ENCODE results near the gene RNF152.

GRCh38 chr18:61869636-61870035 lies 23.2 kb downstream of the RNF152 start:
- TF ChIP-seq CTCF (IDR thresholded peaks at IDR 0.05) (no peak), EZH2 (IDR thresholded peaks at IDR 0.05) (no peak)
